ENCODE measurements around the gene MACROD2.

The MACROD2 gene

DNA sequence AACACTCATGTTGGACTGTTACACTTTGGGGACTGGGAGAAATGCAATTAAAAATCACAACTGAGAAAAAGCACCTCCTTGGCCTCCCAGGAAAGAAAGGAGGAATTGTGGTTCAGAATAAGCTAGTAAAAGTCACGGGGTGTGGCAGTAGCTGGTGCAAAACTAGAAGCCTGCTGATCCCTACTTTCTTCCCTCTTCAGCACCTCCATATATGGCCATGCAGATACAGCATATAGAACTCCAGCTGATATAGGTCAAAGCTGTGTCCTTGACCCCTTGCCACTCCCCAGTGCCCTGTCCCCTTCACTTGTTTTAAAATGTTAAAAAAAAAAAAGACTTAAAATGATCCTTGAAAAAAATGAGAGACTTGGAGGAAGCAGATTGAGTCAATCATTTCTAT is 347.6 kb downstream of the MACROD2 start:
- DNase-seq = no peak

DNA sequence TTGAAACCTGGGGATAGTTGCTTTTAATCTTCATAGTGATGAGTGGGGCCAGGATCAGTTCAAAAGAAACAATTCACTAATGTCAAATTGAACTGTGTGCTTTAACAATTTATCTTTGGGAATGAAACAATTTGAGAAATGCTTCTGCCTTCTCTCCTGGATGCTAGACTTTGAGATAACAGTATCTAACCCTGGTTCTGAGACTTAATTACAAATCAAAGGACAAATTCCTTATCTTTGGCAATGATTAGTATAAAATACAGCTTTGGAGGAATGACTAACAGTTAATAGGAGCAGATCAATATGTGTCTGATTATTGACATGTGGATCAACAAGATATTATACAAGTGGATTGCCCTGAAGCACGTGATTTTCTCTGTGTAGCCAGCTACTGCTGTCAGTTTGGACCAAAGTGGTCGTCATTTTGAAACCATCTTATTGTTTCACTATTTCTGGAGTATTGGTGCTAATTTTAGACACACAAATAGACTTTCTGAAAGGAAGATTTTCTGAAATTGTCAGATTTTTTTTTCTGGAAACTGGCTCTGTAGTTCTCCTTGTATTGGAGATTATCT is 348.3 kb downstream of the MACROD2 start:
- no peak for DNase-seq

DNA sequence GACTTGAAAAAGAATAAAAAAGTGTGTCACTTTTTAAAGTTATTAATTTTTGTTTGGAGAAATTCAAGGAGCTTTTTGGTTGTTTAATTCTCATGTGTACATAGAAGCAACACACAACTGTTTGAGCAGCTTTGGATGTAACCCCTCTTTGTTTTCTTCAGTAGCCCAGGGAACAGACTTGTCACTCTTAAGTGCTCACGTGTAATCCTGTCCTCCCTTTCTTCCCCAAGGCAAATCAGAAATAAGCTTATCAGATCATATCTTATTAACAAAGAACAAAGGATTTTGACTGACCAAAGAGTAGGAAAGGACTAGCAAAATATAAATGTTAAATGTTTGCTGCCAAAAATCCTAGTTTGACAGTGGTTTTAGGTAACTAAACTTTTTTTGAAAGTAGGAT is 349.4 kb downstream of the MACROD2 start:
- no peak for DNase-seq

DNA sequence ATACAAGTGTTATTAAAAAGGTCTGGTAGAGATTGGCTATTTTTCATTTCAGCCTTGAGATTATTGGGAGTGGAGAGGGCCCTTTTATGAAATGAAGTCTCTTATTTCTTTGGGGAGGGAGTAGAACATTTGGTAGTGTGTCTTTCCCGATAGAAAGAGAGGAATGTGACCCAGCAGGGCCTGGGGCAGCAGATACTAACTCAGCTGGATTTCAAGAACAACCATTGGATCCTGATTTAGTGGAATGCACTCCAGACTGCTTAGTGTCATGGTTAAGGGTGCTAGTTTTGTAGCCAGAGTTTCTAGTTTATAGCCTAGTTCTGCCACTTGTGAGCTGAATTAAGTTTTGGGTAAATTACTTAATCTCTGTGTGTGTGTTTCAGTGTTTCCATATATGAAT is 360.5 kb downstream of the MACROD2 start:
- DNase-seq = no peak

DNA sequence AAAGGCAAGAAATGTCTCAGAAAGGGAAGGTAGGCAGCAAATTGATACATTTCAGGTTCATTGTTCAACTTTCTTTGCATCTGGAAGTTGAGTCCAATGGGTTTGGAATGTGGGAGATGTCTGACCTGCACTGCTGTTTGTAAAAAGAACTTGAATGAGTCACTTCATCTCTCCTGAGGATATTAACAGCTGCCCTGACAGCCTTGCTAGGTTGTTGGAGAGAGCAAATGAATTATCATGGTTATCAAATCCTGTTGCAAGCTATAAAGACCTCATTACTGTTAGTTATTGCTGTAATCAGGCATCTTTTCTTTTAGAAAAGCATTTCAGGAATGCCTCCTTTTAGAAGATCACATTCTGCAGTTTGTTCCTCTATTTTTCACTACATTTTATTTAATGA is 365.1 kb downstream of the MACROD2 start:
- no peak for DNase-seq

DNA sequence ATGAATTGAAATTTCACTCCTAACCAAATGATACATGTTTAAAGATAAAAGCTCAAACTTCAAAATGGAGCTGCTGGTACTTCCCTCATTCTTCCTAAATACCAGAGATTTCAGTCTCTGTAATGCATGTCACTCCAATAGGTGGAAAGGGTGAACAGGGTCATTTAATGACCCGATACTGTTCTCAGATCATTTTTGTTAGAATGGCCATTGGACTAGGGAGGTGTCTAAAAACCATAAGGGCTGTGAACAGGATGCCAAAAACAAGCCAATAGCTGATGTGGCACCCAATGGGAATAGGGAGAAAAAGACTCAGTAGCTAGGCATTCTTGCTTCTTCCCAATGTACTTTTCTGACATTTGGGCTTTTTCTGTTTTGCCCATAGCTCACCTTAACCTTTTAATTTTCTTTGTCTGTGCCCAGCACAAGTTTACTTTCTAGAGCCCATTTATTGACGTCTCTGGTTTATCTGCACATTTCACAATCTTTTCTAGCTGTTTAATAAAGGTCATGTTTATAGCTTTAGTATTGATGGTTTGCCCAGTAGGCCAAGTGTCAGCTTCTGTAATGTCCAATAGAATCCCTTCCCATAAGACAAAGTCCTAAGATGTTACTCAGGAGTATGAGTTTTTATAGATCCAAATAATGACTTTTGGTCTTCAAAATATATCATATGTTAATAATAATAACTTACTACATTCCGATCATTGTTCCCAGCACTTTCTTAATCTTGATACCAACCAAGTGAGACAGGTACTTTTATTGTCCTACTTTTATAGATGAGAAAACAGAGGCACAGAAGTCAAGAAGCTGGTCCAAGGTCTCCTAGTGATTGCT is 366.4 kb downstream of the MACROD2 start:
- no peak for DNase-seq

DNA sequence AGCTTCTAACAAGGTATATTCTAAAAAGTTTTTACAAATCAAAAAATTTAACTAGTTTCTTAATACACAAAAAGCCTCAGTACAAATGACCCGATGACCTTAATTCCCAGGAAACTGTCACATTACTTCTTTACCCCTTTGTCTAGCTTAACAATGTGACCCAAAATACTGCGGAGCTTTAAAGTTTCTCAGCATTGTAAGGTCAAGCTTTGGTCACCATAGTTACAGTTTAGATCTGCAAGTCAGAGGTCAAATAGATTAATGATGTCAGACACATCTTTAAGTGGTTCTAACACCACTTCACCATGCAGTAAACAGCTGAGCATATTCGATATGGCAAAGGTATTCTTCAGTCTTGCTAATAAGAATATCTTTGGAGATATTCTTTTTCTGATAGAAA is 378.9 kb downstream of the MACROD2 start:
- no peak for DNase-seq

DNA sequence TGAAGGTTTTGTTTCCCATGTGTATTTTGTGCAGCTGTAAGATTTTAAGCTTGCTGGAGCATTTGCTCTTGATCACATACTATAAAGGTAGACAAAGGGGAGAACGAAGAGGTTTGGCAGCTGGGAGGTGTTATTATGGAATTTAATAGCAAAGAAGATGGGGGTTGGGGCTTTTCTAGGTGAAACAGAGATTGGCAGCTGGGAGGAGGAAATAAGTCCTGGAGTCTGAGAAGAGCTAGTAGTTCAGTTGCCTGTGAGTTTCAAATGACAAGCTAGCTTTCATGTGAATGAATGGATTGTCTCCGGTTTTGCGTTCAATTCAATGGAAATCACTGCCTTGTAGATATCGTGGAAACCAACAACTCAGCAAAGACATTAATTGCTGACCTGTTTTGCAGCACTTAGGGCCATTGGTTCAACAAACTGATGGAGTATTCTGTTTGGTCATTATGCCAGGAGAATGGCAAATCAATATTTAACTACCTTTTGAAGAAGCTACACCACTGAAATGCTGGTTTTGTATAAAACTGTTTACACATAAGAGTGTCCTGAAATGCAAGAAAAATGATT is 380.2 kb downstream of the MACROD2 start:
- DNase-seq = no peak

DNA sequence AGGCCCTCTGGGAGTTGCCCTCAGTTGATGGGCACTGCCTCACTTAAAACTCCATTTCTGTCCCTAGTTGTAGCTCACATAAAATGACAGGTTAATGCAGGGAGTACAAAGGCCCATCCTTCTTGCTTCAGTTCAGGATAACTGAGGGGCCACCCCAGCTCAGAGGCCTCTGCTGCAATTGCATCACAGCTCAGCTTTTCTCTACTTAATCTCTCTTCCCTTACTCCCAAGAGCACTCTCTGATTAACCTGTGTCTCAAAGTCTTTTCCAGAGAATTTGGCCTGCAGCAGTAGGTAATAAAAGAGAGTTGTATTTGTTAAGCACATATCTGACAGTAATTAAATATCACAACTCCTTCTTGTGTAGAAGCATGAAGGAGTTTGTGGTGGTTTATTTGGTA is 383.0 kb downstream of the MACROD2 start:
- no peak for DNase-seq

DNA sequence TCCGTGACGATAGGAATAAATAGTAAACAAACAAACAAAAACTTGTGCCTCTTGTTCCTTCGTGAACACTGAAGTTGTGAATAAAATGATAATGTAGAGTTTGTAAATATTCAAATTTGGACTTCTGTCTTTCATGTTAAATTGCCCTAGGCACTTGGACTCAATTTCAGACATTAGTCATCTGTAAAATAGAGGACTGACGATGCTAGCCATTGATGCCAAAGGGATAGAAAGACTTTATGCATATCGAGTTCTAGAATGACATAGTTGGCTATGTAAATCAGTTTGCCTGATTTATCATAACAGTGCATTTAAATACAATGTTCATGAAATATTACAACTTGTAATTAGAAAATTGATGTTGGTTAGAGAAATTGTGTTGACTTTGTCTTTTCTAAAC is 388.0 kb downstream of the MACROD2 start:
- DNase-seq = no peak

DNA sequence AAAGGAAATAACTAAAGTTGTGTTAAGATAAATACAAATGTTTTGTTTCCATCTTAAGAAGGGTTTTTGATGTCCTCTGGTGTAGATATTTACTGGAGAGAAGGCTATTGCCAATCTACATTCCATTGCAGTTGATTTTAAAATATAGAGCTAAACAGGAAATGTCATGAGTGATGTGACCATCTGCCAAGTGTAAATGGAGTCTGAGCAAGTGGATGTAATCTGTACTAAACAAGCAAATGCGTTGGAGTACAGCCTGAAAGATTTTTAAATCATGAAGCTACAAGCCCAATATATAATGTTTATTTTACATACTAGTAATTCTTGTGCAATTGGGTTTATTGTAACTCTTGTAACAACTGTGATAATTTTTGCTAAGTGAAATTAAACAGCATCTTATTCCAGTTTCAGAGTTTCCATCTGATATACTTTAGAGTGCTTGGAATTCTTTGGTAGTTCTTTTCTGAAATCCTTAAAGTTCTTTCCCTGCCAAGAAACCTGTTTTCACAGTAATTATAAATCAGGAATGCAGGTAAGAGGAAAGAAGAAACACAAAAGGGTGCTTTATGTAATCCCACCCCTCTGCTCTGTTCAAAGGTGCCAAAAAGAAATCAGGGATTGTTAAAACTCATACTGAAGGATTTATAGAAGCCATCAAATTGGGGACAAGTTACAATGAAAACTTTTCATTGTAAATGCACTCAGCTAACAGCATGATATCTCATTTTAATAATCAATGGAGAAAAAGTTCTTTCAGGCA is 389.3 kb downstream of the MACROD2 start:
- DNase-seq = no peak

DNA sequence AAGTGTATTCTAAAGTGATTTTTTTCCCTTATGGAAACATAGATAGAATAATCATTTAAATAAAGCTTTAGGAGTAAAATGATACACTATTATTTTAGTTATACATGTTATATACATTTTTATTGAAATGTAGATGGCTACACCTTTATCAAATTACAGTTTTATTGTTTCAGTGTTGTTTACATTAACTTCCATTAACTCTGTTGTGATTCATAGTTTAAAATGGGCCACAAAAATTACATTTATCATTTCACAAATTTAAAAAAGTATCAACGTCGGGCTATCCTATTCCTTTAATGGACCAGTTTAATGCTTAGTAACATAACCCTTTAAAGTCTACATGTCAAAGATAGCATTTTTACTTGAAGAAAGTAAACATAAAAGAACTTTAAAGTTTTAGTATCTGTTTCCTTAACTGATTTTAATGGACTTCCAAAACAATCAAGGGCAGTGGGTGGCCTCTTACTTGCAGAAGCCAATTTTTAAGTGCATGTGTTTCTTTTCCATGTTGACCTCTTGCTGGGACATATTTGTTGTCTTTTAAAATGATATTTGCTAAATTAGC is 389.9 kb downstream of the MACROD2 start:
- DNase-seq = no peak

DNA sequence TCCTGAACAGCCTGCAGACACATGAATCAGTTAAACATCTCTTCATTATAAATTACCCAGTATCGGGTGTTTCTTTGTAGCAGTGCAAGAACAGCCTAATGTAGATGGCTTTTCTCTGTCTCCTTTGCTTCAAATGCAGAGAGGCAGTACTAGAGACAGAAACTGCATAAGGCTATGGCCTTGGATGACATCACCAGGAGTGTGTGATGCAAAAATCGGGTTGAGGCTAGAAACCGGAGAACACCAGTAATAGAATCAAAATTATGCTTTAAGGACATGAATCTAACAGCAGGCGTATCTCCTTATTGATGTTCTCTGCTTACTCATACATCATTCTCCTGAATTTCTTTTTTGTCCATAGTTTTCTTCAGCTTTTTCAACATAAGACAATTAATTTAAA is 391.4 kb downstream of the MACROD2 start:
- DNase-seq = no peak

DNA sequence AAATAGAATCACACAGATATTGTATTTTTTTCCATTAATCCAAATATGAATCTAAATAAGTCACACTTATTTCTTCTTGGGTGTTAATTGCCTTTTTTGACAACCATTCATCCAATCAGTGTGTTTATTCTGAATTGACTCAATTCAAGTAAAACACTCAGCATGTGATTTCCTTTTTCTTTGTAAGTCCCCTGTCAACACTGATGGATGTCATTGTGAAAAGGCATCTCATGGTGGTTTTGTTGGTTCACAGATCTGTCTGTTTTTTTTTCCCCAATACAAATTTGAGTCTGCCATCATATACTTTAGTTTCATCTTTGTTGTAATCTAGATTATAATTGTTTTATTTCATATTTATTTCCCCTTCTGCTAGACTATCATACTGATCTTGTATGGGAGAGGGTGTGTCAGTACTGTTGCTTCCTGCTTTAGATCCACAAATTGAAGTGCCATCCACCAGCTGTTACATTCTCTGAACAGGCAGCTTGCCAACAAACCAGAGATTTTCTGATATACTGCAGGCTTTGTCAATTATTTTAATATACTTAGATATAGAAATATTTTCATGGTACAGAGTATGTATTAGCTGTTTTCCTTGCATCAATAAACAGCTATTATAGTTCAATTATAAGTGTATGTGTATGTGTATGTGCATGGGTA is 406.3 kb downstream of the MACROD2 start:
- no peak for DNase-seq

DNA sequence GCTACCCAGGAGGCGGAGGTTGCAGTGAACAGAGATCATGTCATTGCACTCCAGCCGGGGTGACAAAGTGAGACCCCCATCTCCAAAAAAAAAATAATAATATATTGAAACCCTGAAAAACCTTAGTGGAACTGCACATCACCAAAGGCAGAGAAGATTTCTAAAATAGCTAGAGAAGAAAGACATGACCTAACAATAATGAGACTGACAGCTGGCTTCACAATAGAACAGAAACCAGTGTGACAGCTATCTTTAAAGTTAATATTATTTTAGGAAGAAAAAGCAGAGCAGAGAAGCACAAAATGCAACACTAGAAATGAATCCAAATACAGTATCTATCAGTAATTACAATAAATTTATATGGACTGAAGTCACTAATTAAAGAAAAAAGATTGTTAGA is 409.2 kb downstream of the MACROD2 start:
- DNase-seq = no peak

DNA sequence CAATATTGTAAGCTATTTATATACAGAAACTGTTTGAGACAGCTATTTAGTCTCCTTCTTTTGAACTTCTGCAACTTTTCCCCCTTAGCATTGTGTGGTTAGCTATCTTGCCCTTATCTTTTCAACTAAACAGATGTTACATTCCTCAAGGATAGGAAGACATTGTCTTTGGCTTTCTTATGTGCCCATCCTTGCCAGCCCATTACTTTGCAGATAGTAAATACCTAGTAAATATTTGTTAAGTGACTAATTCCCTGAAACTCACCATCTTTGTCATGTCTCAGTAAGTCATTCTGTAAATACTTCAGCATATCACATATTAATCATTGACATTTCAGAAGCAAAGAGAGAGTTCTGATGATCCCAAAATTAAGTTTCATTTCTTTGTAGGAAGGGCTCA is 411.2 kb downstream of the MACROD2 start:
- no peak for DNase-seq

DNA sequence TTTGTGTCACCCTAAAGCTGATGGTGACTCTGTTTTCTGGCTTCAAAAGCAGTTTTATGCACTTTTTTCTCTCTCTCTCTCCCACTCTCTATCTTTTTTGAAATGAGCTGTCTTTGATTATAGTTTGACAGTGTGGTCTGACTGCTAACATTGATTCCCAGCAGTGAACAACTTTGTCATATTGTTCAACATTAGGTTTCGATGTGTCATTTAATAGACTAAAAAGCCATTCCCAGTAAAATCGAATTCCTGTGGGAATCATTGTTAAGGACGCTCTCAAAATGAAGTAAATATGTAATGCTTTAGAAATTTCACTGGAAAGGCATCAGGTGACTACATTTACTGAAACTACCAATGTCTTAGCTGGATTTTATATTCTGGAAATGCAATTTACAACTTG is 412.0 kb downstream of the MACROD2 start:
- no peak for DNase-seq

DNA sequence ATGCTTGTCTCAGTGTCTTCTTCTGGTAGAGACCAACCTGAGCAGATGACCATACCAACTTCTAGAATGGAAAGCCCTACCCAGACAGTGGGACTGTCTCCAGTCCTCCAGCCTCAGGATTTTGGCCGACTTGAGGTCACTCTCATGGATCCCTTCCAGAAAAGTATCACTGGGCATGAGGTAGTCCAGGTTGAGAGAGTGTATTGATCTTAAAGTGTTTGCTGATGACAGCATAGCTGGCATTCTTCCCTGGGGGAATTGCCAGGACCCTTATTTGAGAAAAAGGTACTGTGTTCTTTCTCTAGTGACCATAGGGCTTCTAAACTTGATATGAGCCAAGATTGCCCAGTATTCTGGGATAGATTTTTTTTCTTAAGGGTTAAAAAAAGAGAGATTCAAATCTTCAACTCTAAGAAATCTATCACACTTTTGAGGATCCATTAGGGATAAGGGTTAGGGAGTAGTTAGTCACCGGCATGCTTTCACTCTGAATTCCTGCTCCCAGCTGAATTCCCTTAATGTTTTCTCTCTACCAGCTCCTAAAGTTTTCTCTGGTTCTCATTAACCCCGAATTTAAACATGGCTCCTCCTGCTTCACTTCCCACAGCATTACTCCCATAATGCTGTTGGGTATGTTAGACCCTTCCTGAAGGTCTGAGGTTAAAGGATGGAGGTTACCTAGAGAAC is 415.7 kb downstream of the MACROD2 start:
- no peak for DNase-seq

DNA sequence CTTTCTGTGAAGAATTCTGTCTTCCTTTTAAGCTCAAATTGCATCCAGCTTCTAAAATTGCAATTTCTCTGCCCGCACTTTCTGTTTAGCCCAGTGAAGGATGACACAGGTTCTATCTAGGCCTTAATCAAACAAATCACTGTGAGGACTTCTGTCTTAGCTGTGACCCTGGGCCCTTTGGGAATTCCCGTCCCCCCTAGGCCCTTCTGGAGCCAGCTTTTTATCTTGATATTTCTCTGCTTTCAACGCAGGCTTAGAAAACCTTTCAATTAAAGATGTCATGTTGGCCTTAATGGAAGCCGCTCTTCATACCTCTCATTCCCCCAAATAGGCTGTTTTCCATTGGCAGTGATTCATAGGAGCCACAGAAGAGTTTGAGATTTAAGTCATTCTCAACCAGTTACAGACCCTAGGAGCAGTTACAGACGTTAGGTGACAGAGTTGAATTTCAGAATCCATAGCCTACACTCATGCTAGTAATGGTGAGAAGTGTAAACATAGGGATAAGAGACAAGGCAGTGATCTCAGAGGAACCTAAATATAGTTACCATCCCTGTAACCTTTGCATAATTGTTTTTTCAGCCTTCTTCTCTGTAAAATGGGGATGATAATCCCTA is 416.9 kb downstream of the MACROD2 start:
- DNase-seq = no peak

DNA sequence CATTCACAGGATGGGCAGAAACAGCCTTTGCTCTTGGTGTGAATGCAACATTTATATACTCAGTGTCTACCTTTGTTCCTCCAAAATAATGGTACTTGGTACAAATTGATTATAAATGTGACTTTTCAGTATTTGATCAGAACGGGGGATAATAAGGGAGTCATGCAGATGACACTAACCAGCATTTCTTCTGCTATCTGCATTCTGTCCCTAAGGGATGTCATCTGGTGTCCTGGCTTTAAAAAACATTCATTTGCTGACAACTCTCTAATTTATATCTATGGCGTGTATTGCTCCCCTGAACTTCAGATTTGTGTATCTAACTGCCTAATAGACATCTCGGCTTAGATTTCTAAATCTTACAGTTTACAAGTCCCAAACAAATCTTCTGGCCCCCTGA is 418.5 kb downstream of the MACROD2 start:
- no peak for DNase-seq

DNA sequence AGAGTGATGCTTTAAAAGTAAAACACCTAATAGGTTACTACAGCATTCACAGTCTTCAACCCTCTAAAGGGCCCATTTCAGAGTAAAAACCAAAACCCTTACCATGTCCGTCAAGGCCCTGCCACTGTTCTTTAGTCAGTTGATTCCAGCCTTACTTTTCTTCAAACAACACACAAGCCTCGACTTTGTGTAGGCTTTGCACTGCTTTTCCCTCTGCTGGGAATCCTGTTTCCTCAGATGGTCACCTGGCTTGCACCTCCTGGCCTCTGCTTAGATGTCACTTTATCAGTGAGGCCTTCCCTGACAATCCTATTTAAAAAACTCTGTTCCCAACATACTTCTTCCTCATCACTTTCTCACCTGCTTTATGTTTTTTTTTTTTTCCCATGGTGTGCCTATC is 419.2 kb downstream of the MACROD2 start:
- DNase-seq = no peak

DNA sequence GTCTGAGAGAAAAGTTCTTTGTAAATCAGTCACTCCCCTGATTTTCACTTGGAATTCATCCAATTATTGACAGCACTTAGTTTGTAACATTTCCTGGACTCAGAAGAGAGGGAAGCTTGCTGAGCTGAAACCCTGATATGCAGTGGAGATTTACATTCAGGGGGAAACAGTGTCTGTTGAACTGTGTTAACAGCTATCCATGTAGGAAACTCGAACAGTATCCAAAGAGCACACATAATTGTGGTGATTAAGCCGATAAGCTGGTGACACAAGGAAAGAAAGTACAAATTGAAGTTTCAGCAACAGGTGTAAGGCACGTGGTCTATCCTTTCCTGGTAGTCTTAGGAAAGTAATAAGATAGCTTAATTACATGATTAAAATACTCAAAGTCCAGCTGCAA is 420.2 kb downstream of the MACROD2 start:
- DNase-seq = no peak

All from suppressor macrophage treated with lipopolysaccharide for 1 hour (primary cell).